T-helper 2 cell (primary cell): ENCODE data around the gene EIF4G1.

ENCODE experiments used
- DNase-seq, 5 experiments: peaks; one replicate each; pipeline versions ENCODE4 v3.0.0 to v3.0.0-alpha.2; 2012 to 2022

Gene EIF4G1

GRCh38 chr3:184305577-184305976 is 8.8 kb upstream of the EIF4G1 start:
- peak in 1 of 5 experiments; percentile 11 for DNase-seq

GRCh38 chr3:184306341-184306972 is 7.9 kb upstream of the EIF4G1 start:
- DNase-seq = no peak

GRCh38 chr3:184307915-184308314 is 6.5 kb upstream of the EIF4G1 start:
- DNase-seq = no peak

- no peak for DNase-seq
Observed at GRCh38 chr3:184308744-184309143, 5.7 kb upstream of the EIF4G1 start.

- DNase-seq = no peak
Observed at GRCh38 chr3:184311633-184312032, 2.8 kb upstream of the EIF4G1 start.

- DNase-seq = peak; percentile 49 to 81 (median 66)
Observed at GRCh38 chr3:184314700-184315542, 515 bp downstream of the EIF4G1 start.

GRCh38 chr3:184315543-184315867 is 1.1 kb downstream of the EIF4G1 start:
- peak in 1 of 5 experiments; percentile 45 for DNase-seq

- peak in 2 of 5 experiments; percentile 10 to 13 for DNase-seq
Observed at GRCh38 chr3:184315871-184316661, 1.7 kb downstream of the EIF4G1 start.

- DNase-seq = peak in 1 of 5 experiments; percentile 38
Observed at GRCh38 chr3:184316792-184317191, 2.4 kb downstream of the EIF4G1 start.

- no peak for DNase-seq
Observed at GRCh38 chr3:184317201-184317600, 2.8 kb downstream of the EIF4G1 start.

- no peak for DNase-seq
Observed at GRCh38 chr3:184320104-184320445, 5.7 kb downstream of the EIF4G1 start.

GRCh38 chr3:184321666-184322065 is 7.3 kb downstream of the EIF4G1 start:
- no peak for DNase-seq

GRCh38 chr3:184322731-184323487 is 8.5 kb downstream of the EIF4G1 start:
- DNase-seq = no peak

GRCh38 chr3:184323696-184324095 is 9.3 kb downstream of the EIF4G1 start:
- DNase-seq = no peak

GRCh38 chr3:184325269-184325668 is 10.9 kb downstream of the EIF4G1 start:
- no peak for DNase-seq

GRCh38 chr3:184325715-184326369 is 11.4 kb downstream of the EIF4G1 start:
- peak in 1 of 5 experiments; percentile 33 for DNase-seq

- DNase-seq = no peak
Observed at GRCh38 chr3:184327171-184327570, 12.8 kb downstream of the EIF4G1 start.

- DNase-seq = no peak
Observed at GRCh38 chr3:184328516-184328915, 14.1 kb downstream of the EIF4G1 start.

- no peak for DNase-seq
Observed at GRCh38 chr3:184332370-184333090, 18.1 kb downstream of the EIF4G1 start.

- DNase-seq = no peak
Observed at GRCh38 chr3:184333190-184333589, 18.8 kb downstream of the EIF4G1 start.

- no peak for DNase-seq
Observed at GRCh38 chr3:184333700-184334099, 19.3 kb downstream of the EIF4G1 start.
